ENCODE data around the gene NPTX1. TPM values are rescaled to one million over a fixed set of nuclear protein-coding genes. Genes with fewer than 3 reads are reported as not detected.

NPTX1 gene
- total and polyA plus RNA-seq, 9 of the 15 experiments (the other 6 are each of a cell fraction or from before 2014, with no cell fraction given): 0.04 TPM; not detected in 8

GRCh38 chr17:80454557-80455335 is 21.7 kb downstream of the NPTX1 start (continued):
- peak; percentile 69 for TF ChIP-seq MXD1 (CRISPR knock-in tag; IDR thresholded peaks at IDR 0.05; ENCODE audit: borderline replicate concordance, poor library complexity, severe bottlenecking)
- TF ChIP-seq MAFK (IDR thresholded peaks at IDR 0.05; ENCODE audit: low read length): no peak
- TF ChIP-seq ZFP91 (CRISPR knock-in tag; IDR thresholded peaks at IDR 0.05): no peak
- no peak for TF ChIP-seq TEAD2 (tag; IDR thresholded peaks at IDR 0.05)
- TF ChIP-seq ZBTB12 (CRISPR knock-in tag; IDR thresholded peaks at IDR 0.05): no peak
- TF ChIP-seq MGA (IDR thresholded peaks at IDR 0.05): peak; percentile 98
- TF ChIP-seq EWSR1 (IDR thresholded peaks at IDR 0.05; ENCODE audit: borderline replicate concordance, low read depth, partially characterized antibody): no peak
- peak; percentile 57 for TF ChIP-seq SAFB (IDR thresholded peaks at IDR 0.05; ENCODE audit: borderline replicate concordance, low read depth, low read length)
- TF ChIP-seq NEUROD1 (IDR thresholded peaks at IDR 0.05; ENCODE audit: borderline replicate concordance, low read depth, low read length, partially characterized antibody): peak; percentile 72
